NCI-H1417 treated with DMSO at 0.1 percent for 48 hours (cell line): ENCODE measurements around the gene PSMD3.

Source experiments
- DNase-seq: peaks from one replicate; lab custom pipeline; 2025; lab: John Stamatoyannopoulos, UW

The PSMD3 gene

DNA sequence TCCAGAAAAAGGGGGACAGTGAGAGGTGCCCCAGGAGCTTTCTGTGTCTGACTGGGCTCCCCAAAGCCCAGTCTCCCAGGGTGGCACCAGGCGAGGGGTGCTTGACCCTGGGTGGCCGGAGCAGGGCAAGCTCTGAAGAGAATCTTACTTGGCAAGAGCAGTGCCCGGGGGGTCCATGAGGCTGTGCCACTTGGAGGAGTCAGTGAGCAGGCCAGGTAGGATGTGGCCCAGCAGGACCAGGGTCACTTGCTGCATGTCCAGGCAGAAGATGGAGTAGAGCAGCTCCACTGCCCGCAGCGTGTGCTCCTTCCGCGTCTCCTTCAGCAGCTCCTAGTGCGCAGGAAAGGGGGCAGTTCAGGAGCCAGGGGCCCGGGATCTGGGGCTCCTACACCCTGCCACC is 41.9 kb downstream of the PSMD3 start:
- no peak for DNase-seq

DNA sequence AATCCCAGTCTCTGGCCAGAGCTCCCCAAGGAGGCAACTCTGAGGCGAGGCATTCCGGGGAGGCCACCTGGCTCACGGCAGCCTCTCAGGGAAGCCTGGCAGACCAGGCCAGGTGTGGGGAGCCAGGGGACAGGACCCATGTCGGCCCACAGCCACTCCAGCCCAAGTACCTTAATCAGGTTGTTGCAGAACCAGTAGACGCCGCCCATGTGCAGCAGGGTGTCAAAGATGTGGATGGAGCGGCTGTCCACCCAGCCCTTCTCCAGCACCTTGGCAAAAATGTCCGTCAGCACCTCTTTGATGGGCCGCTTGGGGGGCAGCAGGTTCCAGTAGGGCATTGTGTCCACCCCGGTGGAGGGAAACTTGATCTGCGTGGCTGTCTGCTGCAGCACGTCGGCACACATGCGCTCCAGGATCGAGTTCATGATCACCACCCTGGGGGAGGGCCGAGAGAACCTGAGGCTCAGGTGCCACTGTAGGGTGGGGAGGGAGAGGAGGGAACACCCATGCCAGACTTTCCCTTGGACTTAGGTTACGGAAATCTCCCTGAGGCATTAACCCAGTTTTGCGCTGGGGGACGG is 42.4 kb downstream of the PSMD3 start:
- DNase-seq: no peak

DNA sequence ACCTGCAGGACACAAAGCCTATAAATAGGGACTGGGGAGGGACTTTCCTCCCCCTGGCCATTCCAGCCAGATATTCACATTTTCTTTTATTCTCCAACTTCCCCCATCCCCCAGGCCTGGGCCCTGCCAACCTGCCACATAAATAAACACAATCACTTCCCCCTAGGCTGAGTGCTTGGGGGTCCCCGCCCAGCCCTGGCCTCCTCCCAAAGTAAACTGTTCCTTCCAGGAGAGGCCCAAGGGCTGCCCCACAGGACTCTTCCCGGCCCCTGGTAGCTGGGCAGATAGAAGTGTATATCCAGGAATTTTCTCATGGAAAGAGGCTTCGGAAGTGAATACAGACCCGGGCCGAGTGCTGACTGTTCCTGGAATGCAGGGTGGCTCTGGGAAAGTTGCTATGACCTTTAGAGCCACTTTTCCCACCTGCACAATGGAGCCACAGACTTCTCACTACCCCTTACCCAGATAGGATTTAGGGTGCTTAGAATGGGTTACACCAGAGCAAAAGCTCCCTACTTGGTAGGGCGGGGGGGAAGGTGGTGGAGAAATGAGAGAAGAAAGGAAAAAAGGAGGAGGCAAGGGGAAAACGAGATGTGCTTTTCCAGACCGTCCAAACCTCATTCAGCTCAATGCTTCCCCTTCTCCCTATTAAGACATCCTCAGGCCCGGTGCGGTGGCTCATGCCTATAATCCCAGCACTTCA is 43.1 kb downstream of the PSMD3 start:
- DNase-seq: no peak

- DNase-seq: no peak
Measured at GRCh38 chr17:40024901-40025300, 44.3 kb downstream of the PSMD3 start.

DNA sequence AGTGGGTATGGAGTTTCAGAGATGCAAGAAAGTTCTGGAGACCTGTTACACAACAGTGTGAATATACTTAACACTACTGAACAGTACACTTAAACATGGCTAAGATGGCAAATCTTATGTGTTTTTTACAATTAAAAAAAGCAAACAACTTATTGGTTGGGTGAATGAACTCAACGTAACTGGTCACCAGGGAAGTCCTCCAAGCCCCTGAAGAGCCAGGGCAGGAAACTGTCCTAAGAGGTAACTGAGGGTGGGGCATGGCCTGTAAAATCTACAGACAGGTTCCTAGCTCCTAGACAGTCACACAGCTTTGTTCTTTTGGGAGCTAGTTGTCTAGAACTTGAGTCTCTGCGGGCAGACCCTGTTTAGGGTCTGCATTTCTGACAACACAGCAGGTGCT is 45.0 kb downstream of the PSMD3 start:
- DNase-seq: no peak

DNA sequence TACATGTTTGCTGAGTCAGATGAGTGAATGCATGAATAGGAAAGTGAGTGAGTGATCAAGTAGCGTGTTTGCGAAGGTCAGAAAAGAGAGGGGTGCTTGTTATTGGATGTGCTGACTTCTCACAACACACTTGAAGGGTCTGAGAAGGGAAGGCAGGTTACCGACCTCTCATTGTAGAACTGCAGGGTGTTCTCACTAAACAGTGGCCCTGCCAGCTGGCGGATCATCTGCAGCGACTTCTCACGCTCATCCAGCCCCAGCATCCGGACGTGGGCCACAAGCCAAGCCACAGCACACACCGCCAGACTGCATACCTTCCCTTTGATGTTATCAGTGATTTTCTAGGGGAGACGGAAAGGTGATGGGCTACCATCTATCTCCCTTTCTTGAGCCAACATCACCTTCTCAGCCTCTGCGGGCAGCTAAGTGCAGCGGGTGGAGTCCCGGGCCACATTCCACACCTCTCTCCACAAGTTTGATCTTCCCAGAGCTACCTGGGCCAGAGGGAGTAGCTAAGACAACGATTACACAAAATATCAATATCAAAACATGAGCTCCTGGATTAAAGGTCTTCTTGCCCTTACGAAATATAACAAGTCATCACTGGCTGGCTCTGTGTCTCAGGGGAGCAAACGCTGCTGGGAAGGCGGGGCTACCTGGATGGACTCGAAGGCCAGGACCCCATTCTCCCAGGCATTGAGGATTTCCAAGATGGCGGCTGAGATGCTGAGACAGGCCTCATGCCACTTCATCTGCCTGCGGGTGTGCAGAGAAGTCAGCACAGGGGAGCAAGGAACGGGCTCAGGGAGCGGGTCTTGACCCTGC is 45.6 kb downstream of the PSMD3 start:
- DNase-seq: no peak

DNA sequence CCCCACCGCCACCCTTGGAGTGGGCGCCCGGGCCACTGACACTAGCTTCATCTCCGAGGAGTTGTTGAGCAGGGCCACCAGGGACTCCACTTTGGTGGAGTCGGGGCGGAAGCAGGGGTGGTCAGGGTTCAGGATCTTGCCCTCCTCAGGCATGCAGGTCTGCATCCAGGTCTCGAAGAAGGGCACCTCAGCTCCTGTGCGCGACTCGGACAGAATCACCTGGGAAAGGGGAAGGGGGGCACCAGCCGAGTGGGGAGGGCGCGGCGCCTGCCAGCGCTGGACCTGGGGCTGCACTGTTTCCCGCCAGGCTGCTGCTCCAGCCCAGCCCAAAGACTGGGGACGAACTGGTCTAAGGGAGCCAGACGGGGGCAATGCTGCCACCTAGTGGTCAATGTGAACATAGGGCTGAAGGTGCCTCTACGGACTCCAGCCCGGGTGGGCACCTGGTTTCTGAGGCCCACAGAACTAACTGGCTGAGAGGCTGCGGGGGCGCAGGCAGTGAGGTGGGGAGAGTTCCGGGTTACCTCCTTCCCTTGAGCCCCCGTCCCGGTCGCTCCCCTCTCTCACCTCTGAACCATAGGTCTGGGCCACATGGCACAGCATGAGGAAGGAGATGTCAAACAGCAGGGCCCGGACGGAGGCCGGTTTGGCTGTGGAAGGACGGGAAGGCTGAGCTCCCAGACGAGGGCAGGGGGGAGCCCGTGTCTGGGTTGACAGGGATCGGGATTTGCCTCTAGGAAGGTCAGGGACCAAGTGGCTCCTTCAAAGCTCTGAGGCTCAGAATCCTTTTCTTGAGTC is 46.4 kb downstream of the PSMD3 start:
- DNase-seq: no peak

DNA sequence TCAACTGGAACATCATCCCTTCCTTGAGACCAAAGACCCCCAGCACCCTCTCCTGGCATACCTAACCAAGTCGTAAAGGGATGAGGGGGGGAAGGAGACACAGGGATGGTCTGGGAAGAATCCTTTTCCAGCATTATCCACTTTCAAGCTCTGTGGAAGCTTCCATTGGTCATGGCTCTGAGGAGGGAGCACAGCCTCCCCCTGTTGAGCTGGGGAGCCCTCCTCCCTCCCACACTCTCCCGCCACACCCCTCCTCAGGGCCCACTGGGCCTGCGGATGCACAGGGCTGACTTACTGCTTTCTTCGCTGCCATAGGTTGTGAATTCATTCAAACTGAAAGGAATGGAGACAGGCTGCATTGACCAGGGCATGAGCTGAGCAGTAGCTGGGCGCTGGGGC is 47.0 kb downstream of the PSMD3 start:
- no peak for DNase-seq

- no peak for DNase-seq
Measured at GRCh38 chr17:40028595-40028994, 48.0 kb downstream of the PSMD3 start.

- DNase-seq: no peak
Measured at GRCh38 chr17:40031706-40032105, 51.1 kb downstream of the PSMD3 start.

DNA sequence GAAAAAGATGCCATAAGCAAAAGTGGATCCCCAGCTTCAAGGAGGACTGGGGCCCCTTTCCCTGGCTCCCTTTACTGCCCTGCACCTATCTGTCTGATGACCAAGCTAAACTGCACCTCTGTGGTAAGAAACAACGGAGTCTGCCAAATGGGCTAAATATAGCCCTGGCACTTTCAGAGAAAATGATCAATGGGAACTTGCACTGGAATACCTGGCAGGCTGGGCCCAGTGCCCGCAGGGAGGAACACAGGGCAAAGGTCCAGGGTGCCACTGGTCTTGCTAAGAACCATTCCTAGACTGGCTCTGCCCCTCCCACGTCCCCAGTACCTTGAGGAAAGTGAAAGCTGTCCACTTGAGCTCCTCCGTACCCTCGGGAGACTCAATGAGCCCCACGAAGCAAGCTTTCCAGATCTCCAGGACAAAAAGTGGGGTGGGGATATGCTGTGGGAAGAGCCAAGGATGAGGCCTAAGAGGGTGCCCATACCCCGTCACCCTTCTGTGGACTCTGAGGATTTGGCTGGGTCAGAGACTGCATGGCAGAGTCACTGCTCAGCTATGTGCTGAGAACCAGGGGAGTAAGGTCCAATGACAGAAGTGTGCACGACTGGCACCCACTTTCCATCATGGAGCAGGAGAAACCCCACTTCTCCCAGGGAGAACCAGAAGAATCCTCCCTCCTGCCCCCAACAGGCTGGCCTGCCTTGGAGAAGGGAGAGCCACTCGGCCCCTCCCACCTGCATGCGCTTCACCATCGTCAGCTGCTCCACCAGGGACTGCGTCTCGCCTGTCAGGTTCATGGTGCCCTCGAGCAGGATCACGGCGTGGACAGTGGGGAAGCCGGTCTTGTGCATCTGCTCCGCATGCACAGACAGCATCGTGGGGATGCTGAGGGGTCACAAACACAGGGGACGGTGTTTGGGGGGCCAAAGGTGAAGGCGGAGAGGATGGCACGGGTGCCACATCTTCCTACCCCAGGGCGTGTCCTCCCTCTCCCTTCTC is 52.0 kb downstream of the PSMD3 start:
- DNase-seq: no peak

GRCh38 chr17:40033339-40033738 is 52.7 kb downstream of the PSMD3 start:
- no peak for DNase-seq

DNA sequence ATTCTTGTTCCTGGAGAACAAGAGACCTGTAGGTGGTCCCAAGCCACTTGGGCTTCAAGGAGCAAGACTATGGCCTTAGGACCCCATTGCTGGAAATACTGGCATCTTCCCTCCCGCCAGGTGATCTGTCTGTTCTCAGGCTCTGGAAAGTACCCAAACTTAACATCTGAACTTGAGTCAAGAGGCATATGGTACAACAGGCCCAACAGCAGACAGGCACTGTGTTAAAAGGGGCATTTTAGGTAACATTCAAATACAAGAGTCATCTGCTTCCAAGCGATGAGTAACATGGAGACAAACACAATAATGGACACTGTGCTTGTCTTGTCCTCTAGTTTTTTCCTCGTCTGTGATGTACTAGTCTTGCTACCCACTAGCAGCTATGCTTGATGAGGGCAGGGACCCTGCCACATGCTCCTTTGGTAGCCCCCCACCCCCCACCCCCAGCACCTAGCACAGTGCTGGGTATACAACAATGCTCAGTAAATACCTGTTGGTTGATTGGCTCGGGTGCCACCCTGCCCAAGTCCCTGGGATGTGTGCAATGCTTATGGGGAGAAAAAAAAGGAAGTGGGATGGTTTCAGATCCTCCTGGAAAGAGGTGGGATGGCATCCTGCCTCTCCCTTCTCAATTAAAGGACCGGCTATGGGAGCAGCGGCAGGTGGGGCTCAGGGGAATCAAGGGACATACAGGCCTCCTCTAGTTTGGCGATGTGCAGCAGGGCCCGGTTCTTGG is 54.0 kb downstream of the PSMD3 start:
- no peak for DNase-seq

- no peak for DNase-seq
Measured at GRCh38 chr17:40035162-40035559, 54.6 kb downstream of the PSMD3 start.

DNA sequence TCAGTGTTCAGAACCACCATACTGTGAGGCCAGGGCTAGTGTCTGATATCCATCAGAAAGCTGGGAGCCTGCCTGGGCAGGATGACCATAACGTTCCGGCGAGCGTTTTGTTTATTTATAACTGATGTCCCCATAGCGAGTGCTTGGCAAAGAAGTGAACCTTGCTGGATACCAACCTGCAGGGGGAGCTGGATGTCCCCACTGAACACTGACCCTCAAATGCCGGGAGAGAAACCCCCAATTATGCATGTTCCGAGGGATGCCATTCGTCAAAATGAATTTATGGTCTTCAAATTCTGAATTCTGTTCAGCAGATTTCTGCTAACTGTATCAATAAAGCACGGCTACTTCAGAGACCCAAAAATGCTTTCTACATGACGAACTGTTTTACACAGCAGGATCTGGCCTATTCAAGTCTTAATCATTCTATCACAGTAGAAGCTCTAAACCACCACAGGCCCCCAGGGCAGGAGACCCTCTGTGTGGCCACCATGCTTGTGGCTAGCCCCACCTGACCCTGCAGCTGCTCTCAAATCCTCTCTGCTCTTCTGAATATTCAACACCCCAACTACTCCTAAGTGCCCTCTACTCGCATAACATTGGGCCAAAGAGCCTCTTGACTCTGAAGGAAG is 58.4 kb downstream of the PSMD3 start:
- no peak for DNase-seq

GRCh38 chr17:40041196-40041595 is 60.6 kb downstream of the PSMD3 start:
- DNase-seq: no peak
